Measurements from ENCODE around the gene FOXC2.
A peak's percentile ranks its signal among the peaks of the same experiment; 100 is the strongest.

DNA sequence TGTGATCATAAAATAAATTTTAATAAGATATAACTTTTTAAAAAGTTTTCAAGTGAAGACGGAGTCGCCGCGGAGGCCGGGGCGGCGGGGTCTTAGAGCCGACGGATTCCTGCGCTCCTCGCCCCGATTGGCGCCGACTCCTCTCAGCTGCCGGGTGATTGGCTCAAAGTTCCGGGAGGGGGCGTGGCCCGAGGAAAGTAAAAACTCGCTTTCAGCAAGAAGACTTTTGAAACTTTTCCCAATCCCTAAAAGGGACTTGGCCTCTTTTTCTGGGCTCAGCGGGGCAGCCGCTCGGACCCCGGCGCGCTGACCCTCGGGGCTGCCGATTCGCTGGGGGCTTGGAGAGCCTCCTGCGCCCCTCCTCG, at the start of gene FOXC2:
- TF ChIP-seq GATA2 (IDR thresholded peaks at IDR 0.05; ENCODE audit: insufficient read depth, insufficient read length, low read depth, low read length) (no peak), CTCF (IDR thresholded peaks at IDR 0.05; ENCODE audit: extremely low read depth in 1 of 2, insufficient read depth in 1 of 2, low read depth in 1 of 2, low read length in 2 of 2) (no peak), POLR2A (IDR thresholded peaks at IDR 0.05; ENCODE audit: low read depth, low read length) (peak; percentile 92), EZH2 (IDR thresholded peaks at IDR 0.05; ENCODE audit: borderline replicate concordance, low read depth, low read length, severe bottlenecking) (no peak), FOS (IDR thresholded peaks at IDR 0.05; ENCODE audit: borderline replicate concordance, insufficient read depth, low read length) (no peak), MYC (IDR thresholded peaks at IDR 0.05; ENCODE audit: low read depth, low read length) (no peak), POLR2AphosphoS5 (IDR thresholded peaks at IDR 0.05; ENCODE audit: insufficient read depth, low read depth, low read length) (peak; percentile 76), JUN (IDR thresholded peaks at IDR 0.05; ENCODE audit: borderline replicate concordance, insufficient read depth, insufficient read length, low read depth) (no peak), MAX (IDR thresholded peaks at IDR 0.05; ENCODE audit: insufficient read depth, insufficient read length) (no peak)

All from endothelial cell of umbilical vein (primary cell).